ENCODE data around the gene SEC24D. TPM values are rescaled to one million over a fixed set of nuclear protein-coding genes. Genes with fewer than 3 reads are reported as not detected.

The SEC24D gene
- total RNA-seq, 1 donor: 16.2 TPM

GRCh38 chr4:118843237-118843636, 7.3 kb upstream of the SEC24D start:
- DNase-seq (ENCODE audit: low read depth in 2 of 3, low spot score in 2 of 3): no peak

- DNase-seq (ENCODE audit: low read depth in 2 of 3, low spot score in 2 of 3): no peak
Measured at GRCh38 chr4:118842055-118842454, 6.1 kb upstream of the SEC24D start.

GRCh38 chr4:118839221-118839927, 3.4 kb upstream of the SEC24D start:
- DNase-seq (ENCODE audit: low read depth in 2 of 3, low spot score in 2 of 3): no peak

GRCh38 chr4:118837121-118837507, 1.2 kb upstream of the SEC24D start:
- no peak for DNase-seq (ENCODE audit: low read depth in 2 of 3, low spot score in 2 of 3)

GRCh38 chr4:118836301-118837120, 585 bp upstream of the SEC24D start:
- DNase-seq (ENCODE audit: low read depth in 2 of 3, low spot score in 2 of 3): peak; percentile 40 to 58 (median 45)

- DNase-seq (ENCODE audit: low read depth in 2 of 3, low spot score in 2 of 3): peak; percentile 14 to 68 (median 68)
Measured at GRCh38 chr4:118834960-118835569, 861 bp downstream of the SEC24D start.

GRCh38 chr4:118834070-118834469, 1.9 kb downstream of the SEC24D start:
- DNase-seq (ENCODE audit: low read depth in 2 of 3, low spot score in 2 of 3): no peak

GRCh38 chr4:118833192-118833820, 2.6 kb downstream of the SEC24D start:
- no peak for DNase-seq (ENCODE audit: low read depth in 2 of 3, low spot score in 2 of 3)

GRCh38 chr4:118829107-118829506, 6.8 kb downstream of the SEC24D start:
- no peak for DNase-seq (ENCODE audit: low read depth in 2 of 3, low spot score in 2 of 3)

- DNase-seq (ENCODE audit: low read depth in 2 of 3, low spot score in 2 of 3): no peak
Measured at GRCh38 chr4:118826723-118827444, 9.0 kb downstream of the SEC24D start.

- DNase-seq (ENCODE audit: low read depth in 2 of 3, low spot score in 2 of 3): no peak
Measured at GRCh38 chr4:118825799-118826198, 10.1 kb downstream of the SEC24D start.

- DNase-seq (ENCODE audit: low read depth in 2 of 3, low spot score in 2 of 3): no peak
Measured at GRCh38 chr4:118824141-118824540, 11.8 kb downstream of the SEC24D start.

- DNase-seq (ENCODE audit: low read depth in 2 of 3, low spot score in 2 of 3): no peak
Measured at GRCh38 chr4:118823471-118823870, 12.5 kb downstream of the SEC24D start.

GRCh38 chr4:118821590-118822293, 14.2 kb downstream of the SEC24D start:
- no peak for DNase-seq (ENCODE audit: low read depth in 2 of 3, low spot score in 2 of 3)

- DNase-seq (ENCODE audit: low read depth in 2 of 3, low spot score in 2 of 3): no peak
Measured at GRCh38 chr4:118817178-118817930, 18.6 kb downstream of the SEC24D start.

GRCh38 chr4:118816538-118817177, 19.3 kb downstream of the SEC24D start:
- DNase-seq (ENCODE audit: low read depth in 2 of 3, low spot score in 2 of 3): no peak

- no peak for DNase-seq (ENCODE audit: low read depth in 2 of 3, low spot score in 2 of 3)
Measured at GRCh38 chr4:118814891-118815290, 21.0 kb downstream of the SEC24D start.

GRCh38 chr4:118814058-118814457, 21.9 kb downstream of the SEC24D start:
- no peak for DNase-seq (ENCODE audit: low read depth in 2 of 3, low spot score in 2 of 3)

- DNase-seq (ENCODE audit: low read depth in 2 of 3, low spot score in 2 of 3): no peak
Measured at GRCh38 chr4:118813561-118813960, 22.4 kb downstream of the SEC24D start.
